WTC11 (cell line): ENCODE data around the gene PPP1R12B.
"Not testable (repeated sequence)": the region's sequence is repeated elsewhere in the genome, so short reads cannot be mapped to it uniquely, and the experiment has no call there.

Experiments used
- CBFB ChIP-seq: sonication (generic); formaldehyde crosslinking; IDR thresholded peaks from 2 replicates; pipeline ENCODE4 v1.8.1; 2022; ENCODE audit warnings: mild to moderate bottlenecking, low read depth, missing genetic modification reagents
- CREB1 ChIP-seq: sonication (generic); formaldehyde crosslinking; IDR thresholded peaks from 2 replicates; pipeline ENCODE4 v1.8.0; 2023; ENCODE audit warnings: mild to moderate bottlenecking, missing genetic modification reagents
- CREM ChIP-seq: sonication (generic); formaldehyde crosslinking; IDR thresholded peaks from 2 replicates; pipeline ENCODE4 v1.8.1; 2022; ENCODE audit warnings: mild to moderate bottlenecking, missing genetic modification reagents, moderate library complexity
- HMGA2 ChIP-seq: fragments of 250-450 bp; sonication (Bioruptor Pico); IDR thresholded peaks from 2 replicates; pipeline ENCODE4 v1.4.0; 2021; ENCODE audit warnings: mild to moderate bottlenecking, moderate library complexity
- JUN ChIP-seq: sonication (generic); formaldehyde crosslinking; IDR thresholded peaks from 2 replicates; pipeline ENCODE4 v1.8.0; 2023; ENCODE audit warnings: mild to moderate bottlenecking, missing genetic modification reagents
- TF ChIP-seq, protein P1 (sequence below): fragments of 200-600 bp; IDR thresholded peaks from 2 replicates; pipeline ENCODE4 v1.8.0; 2022; ENCODE audit warnings: antibody characterized with exemption
- TF ChIP-seq, protein P2 (sequence below): sonication (generic); formaldehyde crosslinking; IDR thresholded peaks from 2 replicates; pipeline ENCODE4 v1.8.0; 2022; ENCODE audit warnings: mild to moderate bottlenecking, missing genetic modification reagents

DNA sequence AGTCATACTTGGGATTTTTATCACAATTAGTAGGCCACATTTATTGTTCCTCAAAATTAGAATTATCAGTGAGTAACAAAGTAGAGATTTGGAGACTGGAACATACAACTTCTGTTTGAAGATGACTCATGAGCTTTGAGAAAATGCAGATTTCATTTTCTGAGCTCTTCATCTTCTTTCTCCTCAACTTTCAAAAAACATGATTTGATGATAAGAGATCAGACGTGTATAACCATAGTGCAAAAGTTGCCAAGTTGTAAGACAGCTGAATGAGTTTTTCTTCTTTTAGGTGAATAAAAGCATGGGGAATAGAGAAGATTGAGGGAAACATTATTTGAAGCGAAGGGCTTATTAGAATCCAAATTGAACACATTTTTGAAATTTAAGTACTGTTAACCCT is 58.4 kb downstream of the PPP1R12B start:
- not testable (repeated sequence) for TF ChIP-seq JUN; CREM (CRISPR knock-in tag); CREB1 (CRISPR knock-in tag); CBFB (CRISPR knock-in tag); HMGA2 (CRISPR knock-in tag)
- TF ChIP-seq, protein P1, sequence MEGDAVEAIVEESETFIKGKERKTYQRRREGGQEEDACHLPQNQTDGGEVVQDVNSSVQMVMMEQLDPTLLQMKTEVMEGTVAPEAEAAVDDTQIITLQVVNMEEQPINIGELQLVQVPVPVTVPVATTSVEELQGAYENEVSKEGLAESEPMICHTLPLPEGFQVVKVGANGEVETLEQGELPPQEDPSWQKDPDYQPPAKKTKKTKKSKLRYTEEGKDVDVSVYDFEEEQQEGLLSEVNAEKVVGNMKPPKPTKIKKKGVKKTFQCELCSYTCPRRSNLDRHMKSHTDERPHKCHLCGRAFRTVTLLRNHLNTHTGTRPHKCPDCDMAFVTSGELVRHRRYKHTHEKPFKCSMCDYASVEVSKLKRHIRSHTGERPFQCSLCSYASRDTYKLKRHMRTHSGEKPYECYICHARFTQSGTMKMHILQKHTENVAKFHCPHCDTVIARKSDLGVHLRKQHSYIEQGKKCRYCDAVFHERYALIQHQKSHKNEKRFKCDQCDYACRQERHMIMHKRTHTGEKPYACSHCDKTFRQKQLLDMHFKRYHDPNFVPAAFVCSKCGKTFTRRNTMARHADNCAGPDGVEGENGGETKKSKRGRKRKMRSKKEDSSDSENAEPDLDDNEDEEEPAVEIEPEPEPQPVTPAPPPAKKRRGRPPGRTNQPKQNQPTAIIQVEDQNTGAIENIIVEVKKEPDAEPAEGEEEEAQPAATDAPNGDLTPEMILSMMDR, result not testable (repeated sequence)
- TF ChIP-seq, protein P2, sequence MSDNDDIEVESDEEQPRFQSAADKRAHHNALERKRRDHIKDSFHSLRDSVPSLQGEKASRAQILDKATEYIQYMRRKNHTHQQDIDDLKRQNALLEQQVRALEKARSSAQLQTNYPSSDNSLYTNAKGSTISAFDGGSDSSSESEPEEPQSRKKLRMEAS (CRISPR knock-in tag), result not testable (repeated sequence)
